ELR (cell line): ENCODE results near the gene OR6N1.

ENCODE experiments used
- DNase-seq: peaks from one replicate; pipeline ENCODE4 v3.0.0-alpha.2; 2015; ENCODE audit warnings: low read depth

The OR6N1 gene

GRCh38 chr1:158752155-158752712, 19.8 kb downstream of the OR6N1 start:
- DNase-seq = no peak

GRCh38 chr1:158735848-158736247, 36.1 kb downstream of the OR6N1 start:
- DNase-seq = no peak

GRCh38 chr1:158732524-158732923, 39.5 kb downstream of the OR6N1 start:
- no peak for DNase-seq

- no peak for DNase-seq
These were observed 40.3 kb downstream of the OR6N1 start for GRCh38 chr1:158731707-158732106.

- DNase-seq = no peak
These were observed 41.5 kb downstream of the OR6N1 start for GRCh38 chr1:158730453-158730852.

- no peak for DNase-seq
These were observed 43.3 kb downstream of the OR6N1 start for GRCh38 chr1:158728510-158729225.

- DNase-seq = no peak
These were observed 47.6 kb downstream of the OR6N1 start for GRCh38 chr1:158724442-158724841.

GRCh38 chr1:158720620-158721019, 51.4 kb downstream of the OR6N1 start, which contains the start of gene OR6K3:
TSS of gene OR6K3 (minus strand) at chr1:158720720. CDS start at chr1:158718115, 2,605 bp downstream.
- DNase-seq = no peak

GRCh38 chr1:158719664-158720063, 52.3 kb downstream of the OR6N1 start:
- no peak for DNase-seq

- no peak for DNase-seq
These were observed 54.7 kb downstream of the OR6N1 start for GRCh38 chr1:158717344-158717743.

- no peak for DNase-seq
These were observed 55.7 kb downstream of the OR6N1 start for GRCh38 chr1:158716335-158716734.

GRCh38 chr1:158714754-158715153, 57.2 kb downstream of the OR6N1 start:
- no peak for DNase-seq
